ENCODE data around the gene KHSRP.
"Not testable (repeated sequence)": the region's sequence is repeated elsewhere in the genome, so short reads cannot be mapped to it uniquely, and the experiment has no call there.

Gene KHSRP

DNA sequence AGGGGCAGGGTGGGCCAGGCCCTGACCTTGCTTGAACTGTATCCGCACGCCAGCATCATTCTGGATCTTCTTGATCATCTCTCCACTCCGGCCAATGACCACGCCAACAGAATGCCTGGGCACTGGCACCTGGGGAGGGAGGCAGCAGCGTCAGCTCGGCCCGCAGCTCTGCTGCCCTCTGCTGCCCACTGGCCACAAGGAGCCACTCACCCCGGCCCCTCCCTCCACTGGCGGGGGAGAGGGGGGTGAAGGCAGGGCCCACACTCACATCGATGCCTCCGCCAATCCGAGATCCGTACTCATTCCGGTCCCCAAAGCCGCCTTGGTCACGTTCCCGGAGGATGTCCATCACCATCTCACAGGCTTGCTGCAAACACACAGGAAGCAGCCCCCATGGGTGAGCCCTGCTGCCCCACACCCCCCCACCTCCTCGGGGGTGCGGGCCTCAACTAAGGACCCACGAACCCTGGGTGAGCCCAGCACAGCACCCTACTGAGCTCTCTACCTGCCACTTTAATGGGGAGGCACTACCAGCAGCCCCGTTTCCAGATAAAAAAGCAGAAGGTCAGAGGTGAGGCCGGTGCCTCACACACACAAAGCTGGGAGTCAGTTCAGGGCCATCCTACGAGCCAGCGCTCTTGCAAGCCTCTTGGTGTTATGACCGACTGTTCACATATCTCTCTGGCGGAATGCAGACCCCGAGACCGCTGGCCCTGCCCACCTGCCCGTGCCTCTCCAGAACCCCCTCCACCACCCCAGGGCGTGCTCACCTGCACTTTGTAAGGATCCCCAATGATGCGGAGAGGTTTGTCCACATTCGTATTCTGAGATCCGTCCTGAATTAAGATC lies 6.7 kb downstream of the KHSRP start:
- no peak for DNase-seq (ENCODE audit: low read depth in 2 of 2)

DNA sequence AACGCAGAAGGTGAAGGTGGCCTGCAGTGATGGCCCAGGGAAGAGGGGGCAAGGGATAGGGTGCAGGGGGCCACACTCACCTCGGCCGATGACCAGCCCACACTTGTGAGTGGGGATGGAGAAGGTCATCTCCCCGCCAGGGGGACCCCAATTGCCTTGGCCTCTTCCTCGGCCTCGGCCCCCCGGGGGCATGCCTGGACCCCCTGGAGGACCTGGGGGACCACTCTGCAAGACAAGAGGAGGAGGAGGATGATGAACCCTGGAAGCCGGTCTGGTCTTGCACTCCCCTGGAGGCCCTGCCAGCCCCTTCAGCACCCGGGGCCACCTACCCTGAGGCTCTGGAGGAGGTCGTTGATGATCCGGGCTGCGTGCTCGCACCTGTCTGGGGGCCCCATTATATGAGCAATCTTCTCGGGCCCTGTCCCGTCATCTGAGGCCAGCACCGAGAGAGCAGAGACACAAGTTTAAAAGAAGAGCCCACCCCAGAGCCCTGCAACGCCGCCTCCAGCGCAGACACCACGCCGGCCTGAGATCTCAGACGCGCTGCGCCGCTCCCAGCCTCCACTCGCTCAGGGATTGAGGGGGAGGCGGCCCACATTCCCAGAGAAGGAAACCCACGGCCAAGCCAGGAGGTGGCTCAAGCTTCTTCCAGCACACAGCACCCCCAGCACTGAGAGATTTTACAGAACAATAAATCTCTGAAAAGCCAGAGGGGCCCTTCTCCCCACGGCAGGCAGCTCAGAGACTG lies 7.8 kb downstream of the KHSRP start:
- no peak for DNase-seq (ENCODE audit: low read depth in 2 of 2)

DNA sequence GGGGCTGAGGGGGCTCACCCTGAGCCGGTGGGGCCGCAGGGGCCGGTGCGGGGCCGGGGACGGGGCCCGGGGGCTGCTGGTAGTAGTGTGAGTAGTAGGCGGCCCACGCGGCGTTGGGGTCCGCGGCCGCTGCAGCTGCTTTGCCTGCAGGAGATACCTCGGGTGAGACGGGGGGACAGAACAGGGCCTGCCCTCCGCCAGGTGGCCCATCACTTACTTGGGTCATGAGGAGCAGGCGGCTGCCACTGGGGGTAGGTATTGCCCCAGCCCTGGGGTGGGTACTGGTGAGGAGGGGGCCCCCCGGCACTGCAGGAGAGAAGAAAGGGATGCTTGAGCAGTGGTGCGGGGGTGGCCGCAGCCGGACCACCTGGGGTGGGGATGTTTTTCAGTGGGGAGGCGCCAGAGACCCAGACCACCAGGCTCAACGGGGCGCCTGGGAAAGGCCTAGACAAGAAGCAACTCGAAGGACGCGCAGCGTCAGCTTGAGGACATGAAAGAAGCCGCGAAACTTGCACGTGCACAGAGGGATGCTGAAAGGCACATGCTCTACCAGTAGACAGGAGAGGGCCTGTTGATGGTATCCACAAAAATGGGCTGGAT lies 8.9 kb downstream of the KHSRP start:
- no peak for DNase-seq (ENCODE audit: low read depth in 2 of 2)

DNA sequence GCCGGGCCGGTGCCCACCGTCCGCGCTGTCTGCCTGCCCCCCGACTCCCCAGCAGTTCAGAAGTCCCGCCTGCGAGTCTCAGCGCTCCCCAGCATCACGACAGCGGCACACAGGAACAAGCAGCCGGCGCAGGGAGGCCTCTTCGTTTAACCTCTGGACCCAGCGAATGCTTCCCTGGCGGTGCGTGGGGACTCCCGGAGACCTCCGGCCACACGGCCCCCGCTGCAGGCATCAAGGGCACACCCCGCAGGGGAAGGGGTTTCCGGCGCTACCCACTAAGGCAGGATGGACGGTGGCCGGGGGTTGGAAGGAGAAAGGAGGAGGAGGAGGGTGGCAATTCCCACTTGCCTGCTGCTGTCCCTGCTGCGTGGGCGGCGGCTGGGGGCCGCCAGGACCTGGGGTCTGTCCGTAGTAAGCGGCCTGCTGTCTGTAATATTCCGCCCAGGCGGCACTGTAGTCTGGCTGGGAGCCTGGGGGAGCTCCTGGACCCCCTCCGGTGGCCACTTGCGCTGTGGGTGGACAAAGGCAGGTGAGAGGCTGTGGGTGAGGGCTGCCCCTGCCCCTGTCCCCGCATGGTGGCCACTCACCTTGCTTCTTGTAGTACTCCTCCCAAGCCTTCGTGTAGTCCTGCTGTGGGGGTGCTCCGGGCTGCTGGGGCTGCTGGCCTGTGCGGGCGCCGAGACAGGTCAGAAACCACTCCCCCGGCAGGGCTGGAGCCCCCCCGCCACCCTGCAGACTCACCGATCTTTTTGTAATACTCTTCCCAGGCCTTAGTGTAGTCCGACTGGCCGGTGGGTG lies 9.6 kb downstream of the KHSRP start:
- no peak for DNase-seq (ENCODE audit: low read depth in 2 of 2)

DNA sequence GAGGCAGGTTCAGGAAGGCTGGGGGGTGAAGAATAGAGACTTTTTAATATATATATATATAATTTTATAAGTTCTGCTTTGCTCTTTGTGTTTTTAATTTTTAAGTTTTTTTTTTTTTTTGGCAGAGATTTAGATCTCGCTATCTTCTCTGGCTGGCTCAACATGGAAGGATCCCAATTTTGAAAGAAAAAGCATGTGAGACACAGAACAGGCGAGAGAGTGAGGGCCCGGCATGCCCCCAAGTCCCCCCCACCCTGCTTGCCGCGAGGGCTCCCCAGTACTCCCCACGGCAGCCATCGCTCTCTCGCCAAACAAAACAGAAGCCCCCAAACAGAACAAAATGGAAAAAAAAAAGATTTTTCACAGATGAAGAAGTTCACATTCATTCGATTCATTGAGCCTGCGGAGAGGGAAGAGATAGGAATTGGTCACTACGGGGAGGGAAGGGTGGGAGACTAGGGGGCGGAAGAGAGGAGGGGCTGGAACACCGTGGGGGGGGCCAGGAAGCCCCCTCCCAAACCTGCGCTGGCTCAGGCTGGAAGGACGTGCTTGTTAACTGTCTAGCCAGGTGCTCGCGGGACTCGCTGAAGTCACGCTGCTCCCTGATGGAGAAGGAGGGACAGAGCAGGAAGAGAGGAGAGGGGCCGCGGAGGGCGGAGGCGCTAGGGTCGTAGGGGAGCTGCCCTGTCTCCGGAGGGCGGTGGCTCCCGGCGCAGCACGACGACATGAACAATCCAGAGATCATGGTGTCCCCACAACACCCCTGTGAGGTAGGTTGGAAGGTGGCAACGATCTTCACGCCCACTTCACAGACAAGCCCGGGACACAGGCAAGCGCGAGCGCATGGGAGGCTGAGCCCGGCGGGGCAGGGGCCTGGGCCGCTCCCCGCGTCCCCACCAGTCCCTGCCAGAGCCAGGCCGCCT lies 10.6 kb downstream of the KHSRP start:
- no peak for DNase-seq (ENCODE audit: low read depth in 2 of 2)

DNA sequence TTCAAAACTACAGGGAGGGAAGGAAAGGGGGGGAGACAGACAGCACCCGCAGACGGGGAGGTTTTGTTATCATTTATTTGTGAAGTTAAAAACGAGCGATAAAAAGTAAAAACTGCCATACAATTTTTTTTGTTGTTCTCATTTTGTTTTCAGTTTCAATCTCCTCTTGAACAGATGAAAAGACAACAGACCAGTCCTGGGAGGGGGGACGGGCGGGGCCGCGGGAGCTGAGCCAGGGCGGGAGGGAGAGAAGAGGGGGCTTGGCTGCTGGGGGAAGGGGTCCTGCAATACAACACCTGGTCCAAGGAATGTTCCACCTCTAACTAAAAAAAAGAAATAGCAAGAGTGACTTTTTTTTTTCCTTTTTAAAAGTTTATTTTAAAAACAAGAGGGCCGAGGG lies 11.3 kb downstream of the KHSRP start:
- DNase-seq (ENCODE audit: low read depth in 2 of 2), result no peak

DNA sequence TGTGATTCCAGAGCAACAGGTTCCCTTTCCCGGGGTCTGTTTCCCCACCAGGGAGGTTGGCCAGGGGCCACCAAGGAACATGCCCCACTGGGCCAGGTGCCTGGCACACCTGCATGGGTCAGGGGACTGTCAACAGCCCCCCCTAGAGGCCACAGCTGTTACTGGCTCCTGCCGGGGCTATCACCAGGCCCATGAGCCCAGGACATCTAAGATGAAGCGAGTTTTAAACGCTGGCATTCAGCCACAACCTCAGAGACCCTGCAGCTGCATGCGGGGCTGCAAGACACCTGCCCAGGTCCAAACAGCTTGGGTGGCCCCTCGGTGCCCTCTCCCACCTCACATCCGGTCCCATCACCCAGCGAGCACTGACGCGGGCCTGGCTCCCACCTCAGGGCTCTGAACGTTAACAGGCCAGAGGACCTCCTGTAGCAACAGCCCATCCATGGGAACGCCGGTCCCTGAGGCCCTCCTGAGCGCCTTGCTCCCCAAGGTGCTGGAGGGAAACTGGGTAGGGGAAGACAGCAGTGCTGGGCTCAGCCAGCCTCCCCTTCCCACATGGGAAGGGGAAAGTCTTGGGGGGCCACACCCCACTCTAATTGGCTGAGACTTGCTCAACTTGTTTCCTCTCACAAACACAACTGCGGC lies 12.0 kb downstream of the KHSRP start:
- no peak for DNase-seq (ENCODE audit: low read depth in 2 of 2)

DNA sequence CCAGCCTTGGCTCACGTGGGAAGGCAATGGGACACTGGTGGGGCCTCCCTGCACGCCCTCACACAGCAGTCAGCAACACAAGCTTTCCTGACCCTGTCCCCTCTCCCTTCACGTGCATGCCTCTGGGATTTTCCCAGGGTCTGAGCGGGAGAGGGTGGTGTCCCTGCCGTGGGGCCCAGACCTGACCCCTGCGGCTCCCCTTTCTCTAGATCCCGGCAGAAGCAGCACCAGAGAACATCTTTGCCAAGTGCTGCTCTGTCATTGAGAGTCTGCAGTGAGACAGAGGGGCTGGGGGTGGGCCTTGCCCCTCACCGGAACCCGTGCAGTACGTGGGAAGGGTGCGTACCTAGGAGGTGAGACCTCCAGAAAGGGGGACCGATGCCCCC lies 12.6 kb downstream of the KHSRP start:
- no peak for DNase-seq (ENCODE audit: low read depth in 2 of 2)

DNA sequence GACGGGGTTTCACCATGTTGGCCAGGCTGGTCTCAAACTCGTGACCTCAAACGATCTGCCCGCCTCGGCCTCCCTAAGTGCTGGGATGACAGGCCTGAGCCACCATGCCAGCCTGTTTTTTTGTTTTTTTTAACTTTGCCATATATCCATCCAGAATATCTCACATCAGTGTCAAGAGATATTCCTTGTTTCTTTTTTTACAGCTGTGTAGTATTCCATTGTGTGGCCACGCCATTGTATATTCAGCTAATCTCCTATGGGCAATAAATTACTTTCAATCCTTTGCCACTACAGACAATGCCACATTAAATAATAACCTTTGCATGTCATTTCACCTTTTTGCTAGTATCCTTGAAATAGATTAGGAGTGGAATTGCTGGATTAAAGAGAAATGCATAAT lies 15.3 kb downstream of the KHSRP start:
- no peak for DNase-seq (ENCODE audit: low read depth in 2 of 2)

DNA sequence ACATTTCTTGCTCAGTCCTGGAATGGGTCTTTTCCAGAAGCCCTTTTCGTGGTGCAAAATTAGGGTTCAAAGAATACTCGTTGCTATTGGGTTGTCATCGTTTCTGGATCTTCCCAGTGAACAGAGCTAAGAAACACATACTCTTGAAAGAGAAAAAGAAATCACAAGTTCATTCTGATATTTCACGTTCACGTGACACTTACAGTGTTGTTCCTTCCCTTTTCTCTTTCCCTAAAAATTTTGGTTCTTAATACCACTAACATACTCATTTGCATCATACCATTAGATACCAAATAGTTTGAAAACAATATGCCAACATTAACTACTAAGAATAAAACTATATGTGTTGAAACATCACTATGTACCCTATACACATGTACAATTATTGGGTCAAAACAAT lies 18.2 kb downstream of the KHSRP start:
- DNase-seq (ENCODE audit: low read depth in 2 of 2), result no peak

DNA sequence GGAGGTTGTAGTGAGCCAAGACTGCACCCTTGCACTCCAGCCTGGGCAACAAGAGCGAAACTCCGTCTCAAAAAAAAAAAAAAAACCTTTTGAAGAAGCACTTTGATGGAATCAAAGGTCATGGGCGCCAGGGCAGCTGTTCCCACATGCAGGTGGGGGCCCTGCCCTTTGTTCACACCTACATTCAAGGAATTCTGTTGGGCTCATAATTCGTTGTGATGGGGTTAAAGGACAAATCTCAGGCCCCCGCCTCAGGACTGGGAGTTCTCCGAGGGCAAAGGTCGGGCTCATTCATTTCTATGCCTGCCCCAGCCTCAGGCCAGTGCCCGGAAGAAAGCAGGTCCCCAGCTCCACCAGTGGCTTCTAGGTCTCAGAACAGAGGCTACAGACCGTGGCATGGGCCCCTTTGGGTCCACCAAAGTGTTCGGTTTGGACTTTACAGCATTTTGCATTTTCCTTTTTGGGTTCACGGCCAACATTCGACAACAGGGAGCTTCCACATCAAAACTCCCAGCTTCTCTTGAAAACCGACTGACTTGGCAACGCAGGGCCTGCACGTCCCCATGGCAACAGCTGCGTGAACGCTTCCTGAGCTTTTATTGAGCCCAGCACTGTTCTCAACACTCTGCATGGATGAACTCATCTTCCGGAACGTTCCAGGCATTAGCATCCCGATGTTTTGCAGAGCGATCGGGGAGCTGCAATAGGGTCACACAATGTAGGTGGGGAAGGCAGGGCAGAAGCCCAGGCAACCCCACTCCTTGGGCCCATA lies 21.6 kb downstream of the KHSRP start:
- no peak for DNase-seq (ENCODE audit: low read depth in 2 of 2)

DNA sequence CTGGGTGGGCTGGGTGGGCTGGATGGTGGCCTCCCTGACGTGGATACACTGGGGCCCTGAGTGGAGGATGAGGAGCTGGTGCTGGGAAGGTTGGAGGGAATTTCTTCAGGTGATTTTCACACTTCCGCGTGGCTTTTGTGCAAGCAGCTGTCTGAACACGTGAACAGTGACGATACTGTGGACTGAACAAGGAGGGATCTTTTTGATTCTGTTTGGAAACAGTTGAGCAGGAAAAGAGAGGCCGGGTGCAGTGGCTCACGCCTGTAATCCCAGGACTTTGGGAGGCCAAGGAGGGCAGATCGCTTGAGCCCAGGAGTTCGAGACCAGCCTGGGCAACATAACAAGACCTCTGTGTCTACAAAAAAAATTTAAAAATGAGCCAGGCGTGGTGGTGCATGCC lies 22.6 kb downstream of the KHSRP start:
- no peak for DNase-seq (ENCODE audit: low read depth in 2 of 2)

DNA sequence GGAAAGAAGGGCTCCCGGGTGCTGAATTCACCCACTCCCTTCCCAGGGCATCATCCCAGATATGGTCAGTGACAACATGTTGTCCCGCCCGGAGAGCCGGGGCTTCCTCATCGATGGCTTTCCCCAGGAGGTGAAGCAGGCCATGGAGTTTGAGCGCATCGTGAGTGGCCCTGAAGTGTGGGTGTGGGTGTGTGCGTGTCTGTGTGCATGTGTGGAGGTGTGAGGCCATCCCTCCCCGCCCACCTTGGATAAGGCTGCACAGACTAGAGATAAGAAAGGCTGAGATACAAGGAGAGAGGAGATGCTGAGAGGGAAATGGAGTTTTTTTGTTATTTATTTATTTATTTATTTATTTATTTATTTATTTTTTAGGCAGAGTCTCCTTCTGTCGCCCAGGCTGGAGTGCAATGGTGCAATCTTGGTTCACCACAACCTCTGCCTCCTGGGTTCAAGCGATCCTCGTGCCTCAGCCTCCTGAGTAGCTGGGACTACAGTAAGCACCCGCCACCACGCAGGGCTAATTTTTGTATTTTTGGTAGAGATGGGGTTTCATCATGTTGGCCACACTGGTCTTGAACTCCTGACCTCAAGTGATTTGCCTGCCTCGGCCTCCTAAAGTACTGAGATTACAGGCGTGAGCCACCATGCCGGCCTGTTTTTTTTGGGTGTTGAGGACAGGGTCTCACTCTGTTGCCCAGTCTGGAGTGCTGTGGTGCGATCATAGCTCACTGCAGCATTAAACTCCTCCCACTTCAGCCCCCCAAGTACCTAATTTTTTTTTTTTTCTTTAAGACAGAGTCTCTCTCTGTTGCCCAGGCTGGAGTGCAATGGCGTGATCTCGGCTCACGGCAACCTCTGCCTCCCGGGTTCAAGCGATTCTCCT lies 24.3 kb downstream of the KHSRP start:
- DNase-seq (ENCODE audit: low read depth in 2 of 2), result not testable (repeated sequence)

DNA sequence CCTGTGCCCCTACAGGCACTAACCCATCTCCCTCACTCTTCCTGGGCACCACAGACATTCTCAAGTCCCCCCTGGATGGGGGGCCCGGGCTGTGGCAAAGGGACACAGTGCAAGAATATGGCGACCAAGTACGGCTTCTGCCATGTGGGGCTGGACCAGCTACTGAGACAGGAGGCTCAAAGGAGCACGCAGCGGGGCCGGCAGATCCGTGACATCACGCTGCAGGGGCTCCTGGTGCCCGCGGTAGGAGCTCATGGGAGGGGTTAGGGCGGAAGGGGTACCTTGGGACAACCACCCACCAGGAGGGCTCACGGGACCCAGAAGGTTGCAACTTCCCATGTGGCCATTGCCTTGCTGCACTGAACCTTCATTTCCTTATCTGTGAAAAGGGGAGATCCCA lies 28.3 kb downstream of the KHSRP start:
- DNase-seq (ENCODE audit: low read depth in 2 of 2), result no peak

DNA sequence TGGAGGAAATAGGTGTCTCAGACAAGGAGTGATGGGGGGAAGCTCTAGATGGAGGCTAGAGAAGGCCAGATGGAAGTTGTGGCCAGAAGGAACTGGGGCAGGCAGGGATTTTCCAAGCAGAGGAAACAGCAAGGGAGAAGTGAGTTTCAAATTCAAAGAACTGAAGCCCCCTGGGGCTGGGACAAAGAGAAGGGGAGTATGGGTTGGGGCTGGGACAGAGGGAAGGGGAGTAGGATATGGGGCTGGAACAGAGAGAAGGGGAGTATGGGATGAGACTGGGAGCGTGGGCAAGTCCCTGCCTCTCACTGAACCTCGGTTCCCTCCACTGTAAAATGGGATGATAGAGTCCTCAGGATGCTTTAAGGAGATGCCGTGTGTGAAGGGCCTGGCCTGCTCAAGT lies 29.8 kb downstream of the KHSRP start:
- DNase-seq (ENCODE audit: low read depth in 2 of 2), result no peak

DNA sequence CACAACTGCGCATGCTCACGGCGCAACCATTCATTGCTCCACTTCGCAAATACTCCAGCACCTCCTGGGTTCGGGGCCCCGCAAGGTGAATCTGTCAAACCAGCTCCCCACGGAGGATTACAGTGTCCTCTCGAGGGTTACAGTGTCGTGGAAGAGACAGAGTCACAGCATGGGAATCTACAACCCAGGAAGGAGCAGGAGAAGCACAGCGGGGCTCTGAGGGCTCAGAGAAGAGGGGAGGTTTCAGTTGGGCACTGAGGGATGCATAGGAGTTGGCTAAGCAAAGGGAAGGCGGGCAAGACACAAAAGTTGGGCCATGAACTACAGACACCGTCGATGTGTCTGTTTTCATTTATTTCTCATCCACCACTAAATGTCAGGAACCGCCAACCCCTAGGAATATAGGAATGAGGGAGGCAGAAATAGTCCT lies 30.6 kb downstream of the KHSRP start:
- DNase-seq (ENCODE audit: low read depth in 2 of 2), result peak; percentile 49 to 50

DNA sequence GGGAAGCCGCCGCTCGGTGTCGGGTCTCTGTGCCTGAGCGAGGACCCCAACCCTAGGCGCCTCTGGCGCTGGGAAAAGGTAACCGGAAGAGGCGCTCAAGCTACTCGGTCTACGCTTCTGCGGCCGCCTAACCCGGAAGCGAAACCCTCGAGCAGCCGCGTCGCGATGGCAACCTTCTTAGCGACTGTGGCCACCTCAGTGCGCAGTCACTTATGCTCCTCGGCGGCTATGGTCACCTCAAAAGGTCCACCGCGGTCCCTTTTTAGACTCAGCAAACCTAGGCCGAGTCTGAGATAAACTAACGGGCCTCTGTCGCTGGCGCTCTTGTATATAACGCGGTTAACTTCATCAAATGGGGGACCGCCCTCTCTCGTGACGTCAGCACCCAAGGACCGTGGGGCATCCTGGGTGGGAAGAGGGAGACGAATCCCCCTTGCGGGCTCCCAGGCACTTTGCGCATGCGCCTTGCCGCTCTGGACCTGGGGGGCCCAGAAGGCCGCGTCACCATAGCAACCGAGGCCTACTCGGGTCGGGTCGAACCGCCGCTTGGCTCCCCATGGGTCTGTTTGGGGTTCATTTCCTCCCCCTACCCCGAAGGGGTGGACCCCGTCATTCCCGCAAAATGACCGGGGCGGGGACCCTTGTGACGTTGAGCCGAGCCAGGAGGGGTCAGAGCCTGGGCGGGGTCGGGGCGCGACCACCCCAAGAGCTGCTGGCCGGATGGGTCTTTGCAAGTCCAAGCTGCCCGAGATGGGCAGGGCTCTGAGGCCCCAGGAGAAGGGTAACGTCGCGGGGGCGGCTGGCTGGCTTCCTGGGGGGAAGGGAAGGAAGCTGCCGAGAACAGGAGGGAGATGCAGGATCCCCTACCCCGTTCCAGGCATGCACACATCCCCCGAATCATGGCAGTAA lies 31.3 kb downstream of the KHSRP start, which contains the start of gene GTF2F1:
TSS of gene GTF2F1 (minus strand) at position 91 of the 909 bp plus-strand sequence. CDS start 169 bp downstream, outside the sequence.
- peak; percentile 86 to 91 for DNase-seq (ENCODE audit: low read depth in 2 of 2)
